ENCODE results near the gene LBHD1.

LBHD1 gene

DNA sequence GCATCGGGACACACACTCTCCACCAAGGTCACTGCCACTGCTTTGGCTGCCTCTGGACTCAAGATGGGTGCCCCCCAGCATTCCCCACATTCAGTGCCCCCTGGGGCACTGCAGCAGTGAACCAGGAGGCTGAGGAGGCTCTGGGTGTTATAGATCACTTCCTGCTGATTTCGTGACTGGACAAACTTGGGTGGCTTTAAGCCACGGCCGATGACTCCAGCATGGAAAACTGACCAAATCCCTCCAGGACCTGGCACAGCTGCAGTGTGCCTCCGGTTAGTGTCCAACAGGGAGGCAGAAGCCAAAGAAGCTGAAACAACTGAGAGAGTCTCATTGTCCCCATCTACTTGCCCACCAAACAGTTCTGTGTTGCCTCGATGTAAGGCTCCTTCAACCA, 24.5 kb downstream of the LBHD1 start:
- Histone ChIP-seq H3K9ac (ENCODE audit: low read depth, low read length, poor library complexity, severe bottlenecking) (no peak overlapping the region), H3K9me3 (ENCODE audit: insufficient read depth, low read depth, low read length) (no peaks in the 10 kb centered on the region), H3K4me1 (ENCODE audit: insufficient read depth, low read length, poor library complexity, severe bottlenecking) (peaks cover 22% of the 10 kb centered on the region), H4K20me1 (ENCODE audit: insufficient read depth, low read length, poor library complexity, severe bottlenecking) (peaks cover 23% of the 10 kb centered on the region), H2AFZ (ENCODE audit: low read length) (no peak overlapping the region), H3K79me2 (ENCODE audit: insufficient read depth, low read length) (peaks cover 58% of the 10 kb centered on the region), H3K4me3 (ENCODE audit: low read length, poor library complexity, severe bottlenecking) (no peak overlapping the region), H3K9me2 (replicated peaks; ENCODE audit: low read depth, low read length) (no peaks in the 10 kb centered on the region), H3K4me2 (ENCODE audit: low read depth, low read length, poor library complexity, severe bottlenecking) (no peak overlapping the region), H3K27me3 (ENCODE audit: insufficient read depth, low read length, poor library complexity, severe bottlenecking) (no peaks in the 10 kb centered on the region), H3F3A (ENCODE audit: low read depth) (no peaks in the 10 kb centered on the region), H3K36me3 (ENCODE audit: insufficient read depth, low read length) (peaks cover 4% of the 10 kb centered on the region; the same call in 1 of the 2 replicates)
- no peak for TF ChIP-seq EZH2phosphoT487 (IDR thresholded peaks at IDR 0.05; ENCODE audit: borderline replicate concordance)
- TF ChIP-seq, protein P1, sequence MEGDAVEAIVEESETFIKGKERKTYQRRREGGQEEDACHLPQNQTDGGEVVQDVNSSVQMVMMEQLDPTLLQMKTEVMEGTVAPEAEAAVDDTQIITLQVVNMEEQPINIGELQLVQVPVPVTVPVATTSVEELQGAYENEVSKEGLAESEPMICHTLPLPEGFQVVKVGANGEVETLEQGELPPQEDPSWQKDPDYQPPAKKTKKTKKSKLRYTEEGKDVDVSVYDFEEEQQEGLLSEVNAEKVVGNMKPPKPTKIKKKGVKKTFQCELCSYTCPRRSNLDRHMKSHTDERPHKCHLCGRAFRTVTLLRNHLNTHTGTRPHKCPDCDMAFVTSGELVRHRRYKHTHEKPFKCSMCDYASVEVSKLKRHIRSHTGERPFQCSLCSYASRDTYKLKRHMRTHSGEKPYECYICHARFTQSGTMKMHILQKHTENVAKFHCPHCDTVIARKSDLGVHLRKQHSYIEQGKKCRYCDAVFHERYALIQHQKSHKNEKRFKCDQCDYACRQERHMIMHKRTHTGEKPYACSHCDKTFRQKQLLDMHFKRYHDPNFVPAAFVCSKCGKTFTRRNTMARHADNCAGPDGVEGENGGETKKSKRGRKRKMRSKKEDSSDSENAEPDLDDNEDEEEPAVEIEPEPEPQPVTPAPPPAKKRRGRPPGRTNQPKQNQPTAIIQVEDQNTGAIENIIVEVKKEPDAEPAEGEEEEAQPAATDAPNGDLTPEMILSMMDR (conservative IDR thresholded peaks at IDR 0.05; ENCODE audit: low read length), result no peak

DNA sequence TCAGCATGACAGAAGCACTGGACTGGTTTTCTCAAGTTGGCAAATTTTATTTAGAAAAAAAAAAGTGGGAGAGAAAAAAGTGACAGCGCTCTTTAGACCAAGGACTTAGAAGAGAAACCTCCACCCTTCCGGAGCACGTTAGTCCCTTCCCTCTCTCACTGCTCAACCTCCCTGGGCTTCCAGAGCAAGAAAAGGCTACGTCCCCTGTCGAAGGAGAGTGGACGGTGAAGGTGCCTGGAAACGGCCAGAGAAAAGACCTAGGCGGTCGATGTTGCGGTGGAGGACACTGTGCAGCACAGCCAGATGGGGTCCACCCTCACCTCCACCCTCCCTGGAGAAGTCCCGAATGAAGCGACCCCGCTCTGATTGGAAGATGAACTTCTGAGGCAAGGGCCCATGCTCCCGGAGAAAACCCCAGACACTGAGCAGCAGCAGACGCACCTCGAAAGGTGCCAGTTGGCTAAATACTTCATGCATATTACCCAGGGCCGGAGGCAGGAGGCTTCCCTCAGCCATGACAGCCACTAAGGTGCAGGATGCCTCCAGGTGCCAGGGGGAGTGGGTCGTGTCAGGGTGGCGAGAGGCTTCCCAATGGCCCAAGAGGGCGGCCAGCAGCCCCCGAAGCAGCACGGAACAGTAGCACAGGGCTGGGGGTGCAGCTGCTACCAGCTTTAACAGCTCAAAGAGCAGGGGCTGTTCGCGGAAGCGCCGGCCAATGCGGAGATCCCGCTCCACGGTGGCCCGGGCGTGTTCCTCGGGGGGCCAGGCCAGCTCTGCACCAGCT, 25.1 kb downstream of the LBHD1 start:
- Histone ChIP-seq H3K79me2 (ENCODE audit: insufficient read depth, low read length) (peaks cover 58% of the 10 kb centered on the region), H3F3A (ENCODE audit: low read depth) (no peaks in the 10 kb centered on the region), H3K4me2 (ENCODE audit: low read depth, low read length, poor library complexity, severe bottlenecking) (peak overlapping the region; percentile 64), H3K9me3 (ENCODE audit: insufficient read depth, low read depth, low read length) (no peaks in the 10 kb centered on the region), H3K4me1 (ENCODE audit: insufficient read depth, low read length, poor library complexity, severe bottlenecking) (peaks cover 16% of the 10 kb centered on the region), H3K36me3 (ENCODE audit: insufficient read depth, low read length) (peaks cover 4% of the 10 kb centered on the region; the same call in 1 of the 2 replicates), H2AFZ (ENCODE audit: low read length) (no peak overlapping the region), H3K9ac (ENCODE audit: low read depth, low read length, poor library complexity, severe bottlenecking) (peak overlapping the region; percentile 94), H3K4me3 (ENCODE audit: low read length, poor library complexity, severe bottlenecking) (peak overlapping the region; percentile 86), H3K27me3 (ENCODE audit: insufficient read depth, low read length, poor library complexity, severe bottlenecking) (no peaks in the 10 kb centered on the region), H4K20me1 (ENCODE audit: insufficient read depth, low read length, poor library complexity, severe bottlenecking) (peaks cover 23% of the 10 kb centered on the region), H3K9me2 (replicated peaks; ENCODE audit: low read depth, low read length) (no peaks in the 10 kb centered on the region)
- TF ChIP-seq, protein P1 (conservative IDR thresholded peaks at IDR 0.05; ENCODE audit: low read length), result no peak
- no peak for TF ChIP-seq EZH2phosphoT487 (IDR thresholded peaks at IDR 0.05; ENCODE audit: borderline replicate concordance)

DNA sequence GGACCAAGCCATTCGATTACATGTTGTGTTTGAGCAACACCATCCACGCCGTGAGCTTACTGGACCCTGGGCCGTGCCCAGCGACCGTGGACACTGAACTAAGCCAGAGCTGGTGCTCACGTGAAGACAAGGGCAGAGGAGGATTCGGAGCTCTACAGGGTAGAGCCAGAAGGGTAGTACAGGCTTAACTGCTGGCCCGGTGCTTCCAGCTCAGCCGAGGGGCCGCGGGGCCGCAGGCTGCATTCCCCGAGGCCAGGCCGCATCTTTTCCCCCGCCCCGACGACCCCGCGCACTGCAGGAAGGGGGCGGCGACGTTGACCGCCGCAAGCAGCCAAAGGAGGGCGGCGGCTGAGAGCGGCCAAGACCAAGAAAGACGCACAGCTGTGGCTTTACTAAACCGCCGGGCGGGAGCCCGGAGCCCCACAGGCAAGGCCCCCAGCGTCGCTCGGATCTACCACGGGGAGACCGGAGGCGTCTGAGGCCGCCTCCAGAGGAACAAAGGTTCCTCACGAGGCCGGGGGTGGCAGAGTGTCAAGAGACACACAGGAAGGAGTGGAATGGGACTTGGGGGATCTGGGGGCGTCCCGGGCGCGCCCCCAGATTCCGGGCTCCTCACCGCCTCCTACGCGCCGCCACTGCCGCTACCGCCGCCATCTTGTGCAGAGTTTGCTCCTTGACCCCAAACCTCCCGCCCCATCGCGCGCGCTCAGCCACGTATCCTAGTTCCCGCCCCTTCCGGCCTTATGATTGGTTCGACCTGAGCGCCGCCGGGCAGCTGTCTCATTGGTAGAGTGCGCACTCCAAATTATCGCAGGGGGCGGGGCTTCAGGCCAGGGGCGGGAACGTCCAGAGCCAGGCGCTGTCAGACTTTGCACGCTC, 25.9 kb downstream of the LBHD1 start, which contains the start of gene GANAB:
TSS of gene GANAB (minus strand) at position 668 of the 879 bp plus-strand sequence. CDS start at position 654, 14 bp downstream.
- Histone ChIP-seq H3K27me3 (ENCODE audit: insufficient read depth, low read length, poor library complexity, severe bottlenecking) (no peaks in the 10 kb centered on the region), H3K79me2 (ENCODE audit: insufficient read depth, low read length) (peaks cover 57% of the 10 kb centered on the region), H2AFZ (ENCODE audit: low read length) (peak within 1 kb of the TSS; percentile 51), H3F3A (ENCODE audit: low read depth) (no peaks in the 10 kb centered on the region), H3K4me2 (ENCODE audit: low read depth, low read length, poor library complexity, severe bottlenecking) (peak within 1 kb of the TSS; percentile 64), H3K36me3 (ENCODE audit: insufficient read depth, low read length) (peaks cover 4% of the 10 kb centered on the region; the same call in 1 of the 2 replicates), H4K20me1 (ENCODE audit: insufficient read depth, low read length, poor library complexity, severe bottlenecking) (peaks cover 23% of the 10 kb centered on the region), H3K9me3 (ENCODE audit: insufficient read depth, low read depth, low read length) (no peaks in the 10 kb centered on the region), H3K9ac (ENCODE audit: low read depth, low read length, poor library complexity, severe bottlenecking) (peak within 1 kb of the TSS; percentile 94), H3K4me1 (ENCODE audit: insufficient read depth, low read length, poor library complexity, severe bottlenecking) (peaks cover 14% of the 10 kb centered on the region), H3K9me2 (replicated peaks; ENCODE audit: low read depth, low read length) (no peaks in the 10 kb centered on the region), H3K4me3 (ENCODE audit: low read length, poor library complexity, severe bottlenecking) (peak within 1 kb of the TSS; percentile 86)
- TF ChIP-seq, protein P1 (conservative IDR thresholded peaks at IDR 0.05; ENCODE audit: low read length), result no peak
- TF ChIP-seq EZH2phosphoT487 (IDR thresholded peaks at IDR 0.05; ENCODE audit: borderline replicate concordance), result no peak

Measured in Loucy (cell line).